HEK293 (cell line): ENCODE measurements around the gene SLC25A26.

Source experiments
- CTCF ChIA-PET: fragments of 350-600 bp; formaldehyde crosslinking; extraction: SDS; loops from one replicate; lab custom pipeline; 2021; ENCODE audit warnings: antibody characterized with exemption; lab: Yijun Ruan, JAX
- POLR2A ChIA-PET: fragments of 300-600 bp; formaldehyde crosslinking; extraction: SDS; loops from one replicate; lab custom pipeline; 2020; ENCODE audit warnings: antibody characterized with exemption, inconsistent platforms; lab: Yijun Ruan, JAX
- H3K27ac ChIP-seq: fragments of 200-500 bp; sonication (Bioruptor generic); 2 replicates; pipeline ENCODE4 v1.5.1; 2014; ENCODE audit warnings: low read depth, low read length, control low read depth, inconsistent platforms; ENCODE audit errors: extremely low read depth
- H3K36me3 ChIP-seq, 2 experiments: fragments of 200-500 bp in 1 of 2; sonication (Bioruptor generic) in 1 of 2; 1 replicate in 1 of 2; 2 replicates in 1 of 2; pipeline ENCODE4 v1.5.1; 2014 to 2017; ENCODE audit warnings: inconsistent platforms in 2 of 2, low read length in 2 of 2; ENCODE audit not compliant: control insufficient read depth in 2 of 2, insufficient read depth in 1 of 2
- H3K4me1 ChIP-seq: fragments of 200-500 bp; sonication (Bioruptor generic); 2 replicates; pipeline ENCODE4 v1.5.1; 2014; ENCODE audit warnings: mild to moderate bottlenecking, low read length, inconsistent platforms; ENCODE audit not compliant: control insufficient read depth, insufficient read depth
- H3K4me3 ChIP-seq: 2 replicates; pipeline ENCODE4 v1.5.1; 2011; ENCODE audit warnings: low read depth, mild to moderate bottlenecking, control low read depth, low read length, moderate library complexity
- H3K9me3 ChIP-seq: fragments of 200-500 bp; sonication (Bioruptor generic); 2 replicates; pipeline ENCODE4 v1.5.1; 2014; ENCODE audit warnings: low read depth, low read length, inconsistent platforms; ENCODE audit not compliant: control insufficient read depth, insufficient read depth
- OSR2 ChIP-seq: fragments of 450-650 bp; formaldehyde crosslinking; IDR thresholded peaks from 2 replicates; pipeline ENCODE4 v1.5.1; 2016; ENCODE audit warnings: missing biosample characterization, missing genetic modification characterization
- SETDB1 ChIP-seq: IDR thresholded peaks from one replicate; pipeline ENCODE4 v1.6.1; 2017; ENCODE audit warnings: mild to moderate bottlenecking, low read length, moderate library complexity, mixed read lengths; ENCODE audit not compliant: insufficient read length
- SP2 ChIP-seq: fragments of 450-650 bp; formaldehyde crosslinking; IDR thresholded peaks from 2 replicates; pipeline ENCODE4 v1.5.1; 2016; ENCODE audit warnings: missing biosample characterization, missing genetic modification characterization
- WT1 ChIP-seq: fragments of 450-650 bp; formaldehyde crosslinking; IDR thresholded peaks from 2 replicates; pipeline ENCODE4 v1.5.1; 2016; ENCODE audit warnings: missing biosample characterization, missing genetic modification characterization
- ZFHX2 ChIP-seq: fragments of 450-650 bp; formaldehyde crosslinking; conservative IDR thresholded peaks from 2 replicates; pipeline ENCODE4 v1.5.1; 2016; ENCODE audit warnings: missing biosample characterization, missing genetic modification characterization
- ZFP3 ChIP-seq: fragments of 450-650 bp; formaldehyde crosslinking; IDR thresholded peaks from 2 replicates; pipeline ENCODE4 v1.5.1; 2016; ENCODE audit warnings: low read depth, missing biosample characterization, missing genetic modification characterization
- ZIC2 ChIP-seq: fragments of 450-650 bp; formaldehyde crosslinking; IDR thresholded peaks from 2 replicates; pipeline ENCODE4 v1.5.1; 2016; ENCODE audit warnings: missing biosample characterization, missing genetic modification characterization
- ZNF121 ChIP-seq: fragments of 450-650 bp; formaldehyde crosslinking; IDR thresholded peaks from 2 replicates; pipeline ENCODE4 v1.5.1; 2016; ENCODE audit warnings: missing biosample characterization, missing genetic modification characterization
- ZNF146 ChIP-seq: fragments of 450-650 bp; formaldehyde crosslinking; IDR thresholded peaks from 2 replicates; pipeline ENCODE4 v1.5.1; 2016; ENCODE audit warnings: missing biosample characterization, missing genetic modification characterization
- ZNF155 ChIP-seq: fragments of 450-650 bp; formaldehyde crosslinking; IDR thresholded peaks from 2 replicates; pipeline ENCODE4 v1.5.1; 2016; ENCODE audit warnings: missing biosample characterization, missing genetic modification characterization
- ZNF16 ChIP-seq: fragments of 450-650 bp; formaldehyde crosslinking; IDR thresholded peaks from 2 replicates; pipeline ENCODE4 v1.5.1; 2016; ENCODE audit warnings: low read depth, missing biosample characterization, missing genetic modification characterization
- ZNF169 ChIP-seq: fragments of 450-650 bp; formaldehyde crosslinking; IDR thresholded peaks from 2 replicates; pipeline ENCODE4 v1.5.1; 2016; ENCODE audit warnings: missing biosample characterization, missing genetic modification characterization
- ZNF292 ChIP-seq: fragments of 450-650 bp; formaldehyde crosslinking; IDR thresholded peaks from 2 replicates; pipeline ENCODE4 v1.5.1; 2016; ENCODE audit warnings: low read depth, missing biosample characterization, missing genetic modification characterization, borderline replicate concordance
- ZNF37A ChIP-seq: fragments of 450-650 bp; IDR thresholded peaks from 2 replicates; pipeline ENCODE4 v1.5.1; 2018; ENCODE audit warnings: missing biosample characterization, missing genetic modification characterization
- ZNF391 ChIP-seq: fragments of 450-650 bp; formaldehyde crosslinking; IDR thresholded peaks from 2 replicates; pipeline ENCODE4 v1.5.1; 2016; ENCODE audit warnings: low read depth, missing biosample characterization, missing genetic modification characterization, borderline replicate concordance
- ZNF426 ChIP-seq: fragments of 450-650 bp; formaldehyde crosslinking; IDR thresholded peaks from 2 replicates; pipeline ENCODE4 v1.5.1; 2017; ENCODE audit warnings: missing biosample characterization, missing genetic modification characterization, mild to moderate bottlenecking, inconsistent platforms, moderate library complexity
- ZNF501 ChIP-seq: fragments of 450-650 bp; formaldehyde crosslinking; IDR thresholded peaks from 2 replicates; pipeline ENCODE4 v1.5.1; 2016; ENCODE audit warnings: missing biosample characterization, missing genetic modification characterization
- ZNF529 ChIP-seq: fragments of 450-650 bp; formaldehyde crosslinking; IDR thresholded peaks from 2 replicates; pipeline ENCODE4 v1.5.1; 2017; ENCODE audit warnings: missing genetic modification characterization, missing biosample characterization; ENCODE audit not compliant: insufficient replicate concordance
- ZNF555 ChIP-seq: fragments of 450-650 bp; formaldehyde crosslinking; conservative IDR thresholded peaks from 2 replicates; pipeline ENCODE4 v1.5.1; 2017; ENCODE audit warnings: missing biosample characterization, mild to moderate bottlenecking, missing genetic modification characterization, inconsistent platforms
- ZNF558 ChIP-seq: fragments of 450-650 bp; formaldehyde crosslinking; IDR thresholded peaks from 2 replicates; pipeline ENCODE4 v1.5.1; 2016; ENCODE audit warnings: missing biosample characterization, missing genetic modification characterization
- ZNF560 ChIP-seq: fragments of 450-650 bp; formaldehyde crosslinking; IDR thresholded peaks from 2 replicates; pipeline ENCODE4 v1.5.1; 2017; ENCODE audit warnings: missing biosample characterization, missing genetic modification characterization, borderline replicate concordance
- ZNF654 ChIP-seq: fragments of 450-650 bp; formaldehyde crosslinking; IDR thresholded peaks from 2 replicates; pipeline ENCODE4 v1.5.1; 2016; ENCODE audit warnings: low read depth, missing biosample characterization, missing genetic modification characterization
- ZNF701 ChIP-seq: fragments of 450-650 bp; formaldehyde crosslinking; IDR thresholded peaks from 2 replicates; pipeline ENCODE4 v1.5.1; 2016; ENCODE audit warnings: missing biosample characterization, missing genetic modification characterization
- ZNF76 ChIP-seq: fragments of 450-650 bp; formaldehyde crosslinking; IDR thresholded peaks from 2 replicates; pipeline ENCODE4; 2016; ENCODE audit warnings: low read depth, missing biosample characterization, missing genetic modification characterization, borderline replicate concordance
- ZNF768 ChIP-seq: fragments of 450-650 bp; formaldehyde crosslinking; IDR thresholded peaks from 2 replicates; pipeline ENCODE4 v1.5.1; 2018; ENCODE audit warnings: missing biosample characterization, mild to moderate bottlenecking, missing genetic modification characterization
- ZNF776 ChIP-seq: fragments of 450-650 bp; formaldehyde crosslinking; IDR thresholded peaks from 2 replicates; pipeline ENCODE4 v1.5.0; 2017; ENCODE audit warnings: missing biosample characterization, missing genetic modification characterization, borderline replicate concordance
- ZSCAN16 ChIP-seq: fragments of 450-650 bp; formaldehyde crosslinking; IDR thresholded peaks from 2 replicates; pipeline ENCODE4 v1.5.1; 2016; ENCODE audit warnings: missing biosample characterization, missing genetic modification characterization
- ZXDB ChIP-seq: fragments of 450-650 bp; formaldehyde crosslinking; IDR thresholded peaks from 2 replicates; pipeline ENCODE4 v1.5.1; 2016; ENCODE audit warnings: missing biosample characterization, missing genetic modification characterization
- TF ChIP-seq, protein P1 (sequence below): fragments of 450-650 bp; formaldehyde crosslinking; IDR thresholded peaks from 2 replicates; pipeline ENCODE4 v1.5.1; 2017; ENCODE audit warnings: missing biosample characterization, mild to moderate bottlenecking, missing genetic modification characterization, moderate library complexity
- TF ChIP-seq, protein P2 (sequence below): fragments of 450-650 bp; formaldehyde crosslinking; IDR thresholded peaks from 2 replicates; pipeline ENCODE4 v1.5.1; 2016; ENCODE audit warnings: missing biosample characterization, missing genetic modification characterization
- TF ChIP-seq, protein P3 (sequence below): fragments of 450-650 bp; formaldehyde crosslinking; IDR thresholded peaks from 2 replicates; pipeline ENCODE4 v1.5.1; 2016; ENCODE audit warnings: missing biosample characterization, missing genetic modification characterization
- TF ChIP-seq, protein P4 (sequence below): fragments of 450-650 bp; formaldehyde crosslinking; IDR thresholded peaks from 2 replicates; pipeline ENCODE4 v1.5.1; 2016; ENCODE audit warnings: missing biosample characterization, missing genetic modification characterization
- TF ChIP-seq, protein P5 (sequence below): IDR thresholded peaks from 2 replicates; pipeline ENCODE4 v1.6.1; 2011; ENCODE audit warnings: mild to moderate bottlenecking, low read depth, low read length, borderline replicate concordance

The SLC25A26 gene

GRCh38 chr3:66355997-66356396 is 135.2 kb downstream of the SLC25A26 start:
- Histone ChIP-seq H3K9me3 (no peaks in the 10 kb centered on the region), H3K4me3 (no peak overlapping the region), H3K4me1 (no peaks in the 10 kb centered on the region), H3K27ac (no peak overlapping the region)
- CTCF ChIA-PET: no interaction called here
- POLR2A ChIA-PET: no interaction called here
- TF ChIP-seq ZNF555 (no peak), ZIC2 (tag by site-specific recombination) (no peak), ZNF560 (tag by site-specific recombination) (no peak), WT1 (tag by site-specific recombination) (no peak), ZNF558 (tag by site-specific recombination) (no peak), ZXDB (tag by site-specific recombination) (no peak), SP2 (tag by site-specific recombination) (no peak), ZNF391 (tag by site-specific recombination) (no peak), ZNF426 (tag by site-specific recombination) (no peak), ZNF529 (tag by site-specific recombination) (no peak), ZNF169 (tag by site-specific recombination) (no peak), ZFP3 (tag by site-specific recombination) (no peak), ZSCAN16 (no peak), ZNF501 (tag by site-specific recombination) (no peak), ZNF37A (no peak), ZNF155 (no peak), ZNF768 (no peak), ZNF121 (tag by site-specific recombination) (no peak)
- TF ChIP-seq, protein P1, sequence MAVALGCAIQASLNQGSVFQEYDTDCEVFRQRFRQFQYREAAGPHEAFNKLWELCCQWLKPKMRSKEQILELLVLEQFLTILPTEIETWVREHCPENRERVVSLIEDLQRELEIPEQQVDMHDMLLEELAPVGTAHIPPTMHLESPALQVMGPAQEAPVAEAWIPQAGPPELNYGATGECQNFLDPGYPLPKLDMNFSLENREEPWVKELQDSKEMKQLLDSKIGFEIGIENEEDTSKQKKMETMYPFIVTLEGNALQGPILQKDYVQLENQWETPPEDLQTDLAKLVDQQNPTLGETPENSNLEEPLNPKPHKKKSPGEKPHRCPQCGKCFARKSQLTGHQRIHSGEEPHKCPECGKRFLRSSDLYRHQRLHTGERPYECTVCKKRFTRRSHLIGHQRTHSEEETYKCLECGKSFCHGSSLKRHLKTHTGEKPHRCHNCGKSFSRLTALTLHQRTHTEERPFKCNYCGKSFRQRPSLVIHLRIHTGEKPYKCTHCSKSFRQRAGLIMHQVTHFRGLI: no peak
- TF ChIP-seq, protein P2, sequence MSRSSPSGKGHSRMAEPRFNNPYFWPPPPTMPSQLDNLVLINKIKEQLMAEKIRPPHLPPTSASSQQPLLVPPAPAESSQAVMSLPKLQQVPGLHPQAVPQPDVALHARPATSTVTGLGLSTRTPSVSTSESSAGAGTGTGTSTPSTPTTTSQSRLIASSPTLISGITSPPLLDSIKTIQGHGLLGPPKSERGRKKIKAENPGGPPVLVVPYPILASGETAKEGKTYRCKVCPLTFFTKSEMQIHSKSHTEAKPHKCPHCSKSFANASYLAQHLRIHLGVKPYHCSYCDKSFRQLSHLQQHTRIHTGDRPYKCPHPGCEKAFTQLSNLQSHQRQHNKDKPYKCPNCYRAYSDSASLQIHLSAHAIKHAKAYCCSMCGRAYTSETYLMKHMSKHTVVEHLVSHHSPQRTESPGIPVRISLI (tag by site-specific recombination): no peak
- TF ChIP-seq, all 188 proteins: peak for 0
- no peaks in the 10 kb centered on the region for H3K36me3 ChIP-seq

DNA sequence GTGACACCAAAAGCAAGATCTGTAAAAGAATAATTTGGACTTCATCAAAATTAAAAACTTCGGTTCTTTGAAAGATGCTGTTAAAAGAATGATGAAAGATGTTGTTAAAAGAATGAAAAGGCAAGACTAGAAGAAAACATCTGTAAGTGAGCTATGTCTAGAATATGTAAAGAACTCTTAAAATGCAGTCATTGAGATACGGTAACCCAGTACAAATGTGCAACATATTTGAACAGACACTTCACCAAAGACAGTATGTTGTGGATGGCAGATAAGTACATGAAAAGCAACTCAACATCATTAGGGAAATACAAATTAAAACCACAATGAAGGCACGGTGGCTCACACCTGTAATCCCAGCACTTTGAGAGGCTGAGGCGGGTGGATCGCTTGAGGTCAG is 140.6 kb downstream of the SLC25A26 start:
- no peaks in the 10 kb centered on the region for H3K4me1 ChIP-seq
- H3K36me3 ChIP-seq: no peaks in the 10 kb centered on the region
- no peaks in the 10 kb centered on the region for H3K9me3 ChIP-seq
- ChIA-PET POLR2A (no interaction called here), CTCF (interaction anchor here (1.0 kb wide), 1 partner anchor 314 kb away, joined by 4 read pairs; no protein-coding TSS in a partner anchor)
- no peak overlapping the region for H3K27ac ChIP-seq
- TF ChIP-seq ZNF560 (tag by site-specific recombination) (no peak), ZFHX2 (tag by site-specific recombination) (no peak), OSR2 (no peak), ZNF701 (tag by site-specific recombination) (no peak), ZNF146 (tag by site-specific recombination) (no peak), ZNF16 (tag by site-specific recombination) (no peak), ZNF292 (tag by site-specific recombination) (no peak), ZNF776 (tag by site-specific recombination) (no peak), ZNF76 (tag by site-specific recombination) (no peak), ZNF654 (tag by site-specific recombination) (no peak), SETDB1 (no peak)
- TF ChIP-seq, protein P3, sequence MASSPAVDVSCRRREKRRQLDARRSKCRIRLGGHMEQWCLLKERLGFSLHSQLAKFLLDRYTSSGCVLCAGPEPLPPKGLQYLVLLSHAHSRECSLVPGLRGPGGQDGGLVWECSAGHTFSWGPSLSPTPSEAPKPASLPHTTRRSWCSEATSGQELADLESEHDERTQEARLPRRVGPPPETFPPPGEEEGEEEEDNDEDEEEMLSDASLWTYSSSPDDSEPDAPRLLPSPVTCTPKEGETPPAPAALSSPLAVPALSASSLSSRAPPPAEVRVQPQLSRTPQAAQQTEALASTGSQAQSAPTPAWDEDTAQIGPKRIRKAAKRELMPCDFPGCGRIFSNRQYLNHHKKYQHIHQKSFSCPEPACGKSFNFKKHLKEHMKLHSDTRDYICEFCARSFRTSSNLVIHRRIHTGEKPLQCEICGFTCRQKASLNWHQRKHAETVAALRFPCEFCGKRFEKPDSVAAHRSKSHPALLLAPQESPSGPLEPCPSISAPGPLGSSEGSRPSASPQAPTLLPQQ (tag by site-specific recombination): no peak
- TF ChIP-seq, protein P4, sequence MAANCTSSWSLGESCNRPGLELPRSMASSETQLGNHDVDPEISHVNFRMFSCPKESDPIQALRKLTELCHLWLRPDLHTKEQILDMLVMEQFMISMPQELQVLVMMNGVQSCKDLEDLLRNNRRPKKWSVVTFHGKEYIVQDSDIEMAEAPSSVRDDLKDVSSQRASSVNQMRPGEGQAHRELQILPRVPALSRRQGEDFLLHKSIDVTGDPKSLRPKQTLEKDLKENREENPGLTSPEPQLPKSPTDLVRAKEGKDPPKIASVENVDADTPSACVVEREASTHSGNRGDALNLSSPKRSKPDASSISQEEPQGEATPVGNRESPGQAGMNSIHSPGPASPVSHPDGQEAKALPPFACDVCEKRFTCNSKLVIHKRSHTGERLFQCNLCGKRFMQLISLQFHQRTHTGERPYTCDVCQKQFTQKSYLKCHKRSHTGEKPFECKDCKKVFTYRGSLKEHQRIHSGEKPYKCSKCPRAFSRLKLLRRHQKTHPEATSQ (tag by site-specific recombination): no peak
- TF ChIP-seq, protein P5, sequence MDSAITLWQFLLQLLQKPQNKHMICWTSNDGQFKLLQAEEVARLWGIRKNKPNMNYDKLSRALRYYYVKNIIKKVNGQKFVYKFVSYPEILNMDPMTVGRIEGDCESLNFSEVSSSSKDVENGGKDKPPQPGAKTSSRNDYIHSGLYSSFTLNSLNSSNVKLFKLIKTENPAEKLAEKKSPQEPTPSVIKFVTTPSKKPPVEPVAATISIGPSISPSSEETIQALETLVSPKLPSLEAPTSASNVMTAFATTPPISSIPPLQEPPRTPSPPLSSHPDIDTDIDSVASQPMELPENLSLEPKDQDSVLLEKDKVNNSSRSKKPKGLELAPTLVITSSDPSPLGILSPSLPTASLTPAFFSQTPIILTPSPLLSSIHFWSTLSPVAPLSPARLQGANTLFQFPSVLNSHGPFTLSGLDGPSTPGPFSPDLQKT: no peak
- H3K4me3 ChIP-seq: no peak overlapping the region
